GM23338 (cell line): ENCODE data around the gene FOXP4. TPM values are rescaled to one million over a fixed set of nuclear protein-coding genes. Genes with fewer than 3 reads are reported as not detected.

ENCODE experiments used
- ATAC-seq: fragments of 200-7000 bp; cut with Tn5 transposase; 3 replicates; pipeline ENCODE4 v1.9.1; 2020
- DNase-seq: peaks from one replicate; pipeline ENCODE4 v3.0.0-alpha.2; 2015; ENCODE audit warnings: low spot score
- H2AFZ ChIP-seq: fragments of 200-600 bp; sonication (generic); 2 replicates; pipeline ENCODE4 v1.8.0; 2016; ENCODE audit warnings: antibody characterized with exemption, mild to moderate bottlenecking, moderate library complexity
- H3F3A ChIP-seq: fragments of 200-600 bp; sonication (generic); replicated peaks from 2 replicates; pipeline ENCODE4 v1.8.0; 2017; ENCODE audit warnings: antibody characterized with exemption, mixed run types, low read depth
- H3K27ac ChIP-seq: fragments of 200-600 bp; sonication (generic); 2 replicates; pipeline ENCODE4 v1.6.1; 2016; ENCODE audit warnings: low read depth
- H3K27me3 ChIP-seq: fragments of 200-600 bp; sonication (generic); 2 replicates; pipeline ENCODE4 v1.8.0; 2016; ENCODE audit warnings: mild to moderate bottlenecking, mixed run types, moderate library complexity; ENCODE audit not compliant: insufficient read depth
- H3K36me3 ChIP-seq: fragments of 200-600 bp; sonication (generic); 2 replicates; pipeline ENCODE4 v1.8.0; 2016; ENCODE audit warnings: mild to moderate bottlenecking; ENCODE audit not compliant: insufficient read depth
- H3K4me1 ChIP-seq: fragments of 200-600 bp; sonication (generic); 2 replicates; pipeline ENCODE4 v1.8.0; 2016; ENCODE audit warnings: mild to moderate bottlenecking, moderate library complexity; ENCODE audit not compliant: insufficient read depth
- H3K4me2 ChIP-seq: fragments of 200-600 bp; sonication (generic); 2 replicates; pipeline ENCODE4 v1.7.1; 2017; ENCODE audit warnings: mixed run types
- H3K4me3 ChIP-seq: fragments of 200-600 bp; sonication (generic); 2 replicates; pipeline ENCODE4 v1.6.1; 2016; ENCODE audit warnings: mixed run types
- H3K79me2 ChIP-seq: fragments of 200-600 bp; sonication (generic); replicated peaks from 2 replicates; pipeline ENCODE4 v1.8.0; 2017; ENCODE audit warnings: mild to moderate bottlenecking; ENCODE audit not compliant: insufficient read depth
- H3K9me2 ChIP-seq: fragments of 200-600 bp; sonication (generic); 2 replicates; pipeline ENCODE4 v1.8.0; 2017; ENCODE audit not compliant: insufficient read depth
- H4K20me1 ChIP-seq: fragments of 200-600 bp; sonication (generic); replicated peaks from 2 replicates; pipeline ENCODE4 v1.8.0; 2017; ENCODE audit warnings: mild to moderate bottlenecking; ENCODE audit not compliant: insufficient read depth
- H3K27ac Mint-ChIP-seq: 2 replicates; pipeline ENCODE4 v1.8.0; 2020; ENCODE audit warnings: inconsistent platforms, mild to moderate bottlenecking, moderate library complexity, mixed read lengths
- H3K27me3 Mint-ChIP-seq: 3 replicates; pipeline ENCODE4 v1.8.0; 2022; ENCODE audit warnings: low read depth, mild to moderate bottlenecking, moderate library complexity, mixed read lengths, inconsistent platforms; ENCODE audit not compliant: insufficient read depth, poor library complexity
- H3K36me3 Mint-ChIP-seq: 3 replicates; pipeline ENCODE4 v1.8.0; 2021; ENCODE audit warnings: low read depth, mild to moderate bottlenecking, inconsistent platforms, moderate library complexity, mixed read lengths
- H3K4me1 Mint-ChIP-seq: 3 replicates; pipeline ENCODE4 v1.8.0; 2020; ENCODE audit warnings: mild to moderate bottlenecking, inconsistent platforms, mixed read lengths
- H3K4me3 Mint-ChIP-seq: 3 replicates; pipeline ENCODE4 v1.8.0; 2021; ENCODE audit warnings: moderate library complexity, mild to moderate bottlenecking, inconsistent platforms, mixed read lengths
- H3K9me3 Mint-ChIP-seq: 3 replicates; pipeline ENCODE4 v1.8.0; 2020; ENCODE audit warnings: moderate library complexity, mild to moderate bottlenecking, inconsistent platforms, mixed read lengths
- CREB1 ChIP-seq: fragments of 250-450 bp; sonication (Bioruptor Pico); IDR thresholded peaks from 2 replicates; pipeline ENCODE4 v1.5.0; 2020; ENCODE audit warnings: low read depth, mild to moderate bottlenecking, moderate library complexity
- CTCF ChIP-seq, 2 experiments: fragments of 200-600 bp in 1 of 2; sonication (generic) in 1 of 2; conservative IDR thresholded peaks; 2 replicates each; pipeline versions ENCODE4 v1.5.1 to v1.6.1; 2016 to 2017; ENCODE audit warnings: antibody characterized with exemption in 2 of 2, low read depth in 2 of 2, mild to moderate bottlenecking in 2 of 2, moderate library complexity in 1 of 2
- ETS1 ChIP-seq: IDR thresholded peaks from 2 replicates; pipeline ENCODE4 v1.6.1; 2016; ENCODE audit warnings: antibody characterized with exemption
- EZH2 ChIP-seq: fragments of 200-600 bp; sonication (generic); IDR thresholded peaks from one replicate; pipeline ENCODE4 v1.8.0; 2017; ENCODE audit warnings: antibody characterized with exemption, mild to moderate bottlenecking, low read depth; ENCODE audit not compliant: unreplicated experiment
- EZH2phosphoT487 ChIP-seq: fragments of 200-600 bp; sonication (generic); IDR thresholded peaks from one replicate; pipeline ENCODE4 v1.8.1; 2018; ENCODE audit warnings: antibody characterized with exemption; ENCODE audit not compliant: unreplicated experiment
- NANOG ChIP-seq: IDR thresholded peaks from 2 replicates; pipeline ENCODE4 v1.6.1; 2016; ENCODE audit warnings: antibody characterized with exemption, borderline replicate concordance
- POLR2AphosphoS5 ChIP-seq: IDR thresholded peaks from 2 replicates; pipeline ENCODE4 v1.6.1; 2016; ENCODE audit warnings: antibody characterized with exemption, low read depth
- REST ChIP-seq: IDR thresholded peaks from one replicate; pipeline ENCODE4 v1.6.1; 2018; ENCODE audit warnings: antibody characterized with exemption; ENCODE audit not compliant: unreplicated experiment
- ZNF331 ChIP-seq: fragments of 250-450 bp; sonication (Bioruptor Pico); IDR thresholded peaks from 2 replicates; pipeline ENCODE4 v1.5.0; 2020; ENCODE audit warnings: low read depth, mild to moderate bottlenecking, moderate library complexity
- polyA plus RNA-seq: library from polyadenylated mRNA; unstranded; fragments of >200 nt; fragmentation: Nextera tagmentation; extraction: Ambion mirVana; gene quantifications from 2 replicates; pipeline ENCODE4 v1.2.1, GENCODE V29; 2016
- total RNA-seq: library from RNA; depleted of rRNA; stranded (reverse); fragments of >200 nt; shearing (Covaris generic); gene quantifications from 2 replicates; pipeline ENCODE4 v1.2.3, GENCODE V29; 2014

FOXP4 gene
- total and polyA plus RNA-seq, 2 experiments from 2014 or later = 5.1 to 13.5 TPM

- H3K9me2 ChIP-seq = no peaks in the 10 kb centered on the region
- Mint-ChIP-seq H3K27me3 (peaks cover 6% of the 10 kb centered on the region), H3K9me3 (peaks cover 15% of the 10 kb centered on the region), H3K4me1 (peaks cover 14% of the 10 kb centered on the region; the same call in 2 of the 3 replicates), H3K36me3 (peaks cover 7% of the 10 kb centered on the region; the same call in 1 of the 3 replicates), H3K27ac (no peak overlapping the region), H3K4me3 (no peak overlapping the region)
- no peak overlapping the region for H3K4me3 ChIP-seq
- no peaks in the 10 kb centered on the region for H3K79me2 ChIP-seq
- H4K20me1 ChIP-seq = no peaks in the 10 kb centered on the region
- H3K27ac ChIP-seq = no peak overlapping the region
- no peak for TF ChIP-seq POLR2AphosphoS5
- no peak overlapping the region for H3K4me2 ChIP-seq
- H3K36me3 ChIP-seq = no peaks in the 10 kb centered on the region
- H3K4me1 ChIP-seq = no peaks in the 10 kb centered on the region
- no peak overlapping the region for H2AFZ ChIP-seq
- ATAC-seq = peak; percentile 50
- no peak for DNase-seq
- H3K27me3 ChIP-seq = no peaks in the 10 kb centered on the region
- H3F3A ChIP-seq = 0 out of 2 replicates have a peak, but pooled peaks cover 2% of the 10 kb centered on the region
Observed at GRCh38 chr6:41625442-41625841, 79.3 kb downstream of the FOXP4 start.

- ATAC-seq (no peak), DNase-seq (no peak)
- Histone ChIP-seq H3K4me1 (no peaks in the 10 kb centered on the region), H3K36me3 (no peaks in the 10 kb centered on the region), H4K20me1 (no peaks in the 10 kb centered on the region), H3F3A (0 out of 2 replicates have a peak, but pooled peaks cover 2% of the 10 kb centered on the region), H3K9me2 (no peaks in the 10 kb centered on the region), H2AFZ (no peak overlapping the region), H3K79me2 (no peaks in the 10 kb centered on the region), H3K4me2 (no peak overlapping the region), H3K4me3 (no peak overlapping the region), H3K27me3 (no peaks in the 10 kb centered on the region), H3K27ac (no peak overlapping the region)
- Mint-ChIP-seq H3K27ac (no peak overlapping the region), H3K4me1 (peaks cover 14% of the 10 kb centered on the region; the same call in 2 of the 3 replicates), H3K4me3 (no peak overlapping the region), H3K27me3 (peaks cover 6% of the 10 kb centered on the region), H3K36me3 (peaks cover 5% of the 10 kb centered on the region; the same call in 1 of the 3 replicates), H3K9me3 (peaks cover 9% of the 10 kb centered on the region)
- TF ChIP-seq EZH2phosphoT487 = no peak
- TF ChIP-seq ZNF331 (CRISPR knock-in tag) = no peak
- TF ChIP-seq CTCF (conservative IDR thresholded peaks at IDR 0.05; ENCODE audit: low read depth in 2 of 2) = no peak
- TF ChIP-seq EZH2 = no peak
- TF ChIP-seq POLR2AphosphoS5 = no peak
- TF ChIP-seq REST = no peak
- TF ChIP-seq CREB1 (CRISPR knock-in tag) = no peak
- no peak for TF ChIP-seq ETS1
- no peak for TF ChIP-seq NANOG
Observed at GRCh38 chr6:41626022-41626421, 79.8 kb downstream of the FOXP4 start.
